ENCODE measurements around the gene SPNS3.

DNA sequence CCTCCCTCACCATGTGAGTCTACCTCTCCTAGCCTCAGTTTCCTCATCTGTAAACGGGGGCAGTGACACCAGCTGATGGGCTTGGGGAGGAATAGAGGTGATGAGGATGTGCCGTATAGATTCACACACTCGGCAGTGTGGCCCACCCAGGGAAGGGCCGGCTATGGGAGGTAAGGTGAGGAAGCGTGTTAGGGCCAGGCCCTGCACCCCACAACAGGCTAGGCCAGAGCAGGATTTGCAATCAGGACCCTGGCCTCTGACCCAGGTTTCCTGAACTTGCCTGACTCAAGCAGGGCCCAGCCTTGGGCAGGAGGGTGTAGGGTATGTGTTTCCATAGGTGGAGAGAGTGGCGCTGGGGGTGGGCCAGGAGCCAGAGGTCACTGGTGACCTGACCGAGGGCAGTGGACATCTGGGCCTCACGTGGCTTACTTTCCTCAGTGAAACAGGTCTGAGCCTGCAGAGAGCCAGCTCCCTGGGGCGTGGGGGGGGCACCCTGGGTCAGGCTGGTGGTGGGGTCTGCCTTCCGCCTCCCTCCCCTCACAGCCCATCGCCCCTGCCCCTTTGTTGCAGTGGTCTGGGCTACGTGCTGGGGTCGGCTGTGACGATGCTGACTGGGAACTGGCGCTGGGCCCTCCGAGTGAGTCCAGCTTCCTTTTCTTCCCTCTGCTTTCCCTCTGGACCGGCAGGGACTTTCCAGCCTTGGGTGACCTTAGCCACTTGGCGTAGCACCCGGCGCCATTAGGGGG, 12.8 kb downstream of the SPNS3 start:
- TF ChIP-seq, protein P1, sequence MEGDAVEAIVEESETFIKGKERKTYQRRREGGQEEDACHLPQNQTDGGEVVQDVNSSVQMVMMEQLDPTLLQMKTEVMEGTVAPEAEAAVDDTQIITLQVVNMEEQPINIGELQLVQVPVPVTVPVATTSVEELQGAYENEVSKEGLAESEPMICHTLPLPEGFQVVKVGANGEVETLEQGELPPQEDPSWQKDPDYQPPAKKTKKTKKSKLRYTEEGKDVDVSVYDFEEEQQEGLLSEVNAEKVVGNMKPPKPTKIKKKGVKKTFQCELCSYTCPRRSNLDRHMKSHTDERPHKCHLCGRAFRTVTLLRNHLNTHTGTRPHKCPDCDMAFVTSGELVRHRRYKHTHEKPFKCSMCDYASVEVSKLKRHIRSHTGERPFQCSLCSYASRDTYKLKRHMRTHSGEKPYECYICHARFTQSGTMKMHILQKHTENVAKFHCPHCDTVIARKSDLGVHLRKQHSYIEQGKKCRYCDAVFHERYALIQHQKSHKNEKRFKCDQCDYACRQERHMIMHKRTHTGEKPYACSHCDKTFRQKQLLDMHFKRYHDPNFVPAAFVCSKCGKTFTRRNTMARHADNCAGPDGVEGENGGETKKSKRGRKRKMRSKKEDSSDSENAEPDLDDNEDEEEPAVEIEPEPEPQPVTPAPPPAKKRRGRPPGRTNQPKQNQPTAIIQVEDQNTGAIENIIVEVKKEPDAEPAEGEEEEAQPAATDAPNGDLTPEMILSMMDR (IDR thresholded peaks at IDR 0.05), result no peak
- TF ChIP-seq POLR2A (IDR thresholded peaks at IDR 0.05), result no peak
